Measurements from ENCODE around the gene SYT11.

Gene SYT11

GRCh38 chr1:155898888-155899287 lies 39.5 kb downstream of the SYT11 start:
- H3K4me3 ChIP-seq (ENCODE audit: low read length) = no peak overlapping the region
- no peaks in the 10 kb centered on the region for H3K27me3 ChIP-seq (replicated peaks; ENCODE audit: insufficient read depth, low read length)
- no peaks in the 10 kb centered on the region for H3K79me2 ChIP-seq (ENCODE audit: low read length)
- no peak for DNase-seq
- no peak overlapping the region for H3K27ac ChIP-seq (ENCODE audit: low read length)
- H3K9ac ChIP-seq (ENCODE audit: low read length) = no peak overlapping the region
- H3F3A ChIP-seq (ENCODE audit: insufficient read depth, low read length) = no peaks in the 10 kb centered on the region
- no peaks in the 10 kb centered on the region for H4K20me1 ChIP-seq (ENCODE audit: insufficient read depth, low read length)
- H3K4me1 ChIP-seq (ENCODE audit: low read length) = no peaks in the 10 kb centered on the region
- no peak for TF ChIP-seq EZH2 (optimal IDR thresholded peaks at IDR 0.05; ENCODE audit: low read depth, low read length)
- no peak for TF ChIP-seq CTCF (IDR thresholded peaks at IDR 0.05; ENCODE audit: low read length)
- TF ChIP-seq EZH2phosphoT487 (IDR thresholded peaks at IDR 0.05; ENCODE audit: low read length) = no peak
- no peak overlapping the region for H3K4me2 ChIP-seq (ENCODE audit: low read depth, low read length)
- H3K9me2 ChIP-seq (replicated peaks; ENCODE audit: insufficient read depth, low read length) = no peaks in the 10 kb centered on the region
- H3K36me3 ChIP-seq (replicated peaks; ENCODE audit: insufficient read depth, low read length) = 0 out of 2 replicates have a peak, but pooled peaks cover 4% of the 10 kb centered on the region
- H3K9me3 ChIP-seq (replicated peaks; ENCODE audit: insufficient read depth, low read length) = no peaks in the 10 kb centered on the region
- H2AFZ ChIP-seq (ENCODE audit: low read length) = no peak overlapping the region

GRCh38 chr1:155899683-155900082 lies 40.3 kb downstream of the SYT11 start:
- no peak overlapping the region for H3K27ac ChIP-seq (ENCODE audit: low read length)
- peaks cover 10% of the 10 kb centered on the region; the same call in 1 of the 2 replicates for H3K36me3 ChIP-seq (replicated peaks; ENCODE audit: insufficient read depth, low read length)
- H3K9me2 ChIP-seq (replicated peaks; ENCODE audit: insufficient read depth, low read length) = no peaks in the 10 kb centered on the region
- H2AFZ ChIP-seq (ENCODE audit: low read length) = no peak overlapping the region
- H3K27me3 ChIP-seq (replicated peaks; ENCODE audit: insufficient read depth, low read length) = no peaks in the 10 kb centered on the region
- no peaks in the 10 kb centered on the region for H3K4me1 ChIP-seq (ENCODE audit: low read length)
- H3K9ac ChIP-seq (ENCODE audit: low read length) = no peak overlapping the region
- no peak overlapping the region for H3K4me3 ChIP-seq (ENCODE audit: low read length)
- no peaks in the 10 kb centered on the region for H4K20me1 ChIP-seq (ENCODE audit: insufficient read depth, low read length)
- H3K79me2 ChIP-seq (ENCODE audit: low read length) = no peaks in the 10 kb centered on the region
- TF ChIP-seq EZH2 (optimal IDR thresholded peaks at IDR 0.05; ENCODE audit: low read depth, low read length) (no peak), EZH2phosphoT487 (IDR thresholded peaks at IDR 0.05; ENCODE audit: low read length) (no peak), CTCF (IDR thresholded peaks at IDR 0.05; ENCODE audit: low read length) (no peak)
- H3F3A ChIP-seq (ENCODE audit: insufficient read depth, low read length) = no peaks in the 10 kb centered on the region
- H3K9me3 ChIP-seq (replicated peaks; ENCODE audit: insufficient read depth, low read length) = no peaks in the 10 kb centered on the region
- DNase-seq = no peak
- no peak overlapping the region for H3K4me2 ChIP-seq (ENCODE audit: low read depth, low read length)

DNA sequence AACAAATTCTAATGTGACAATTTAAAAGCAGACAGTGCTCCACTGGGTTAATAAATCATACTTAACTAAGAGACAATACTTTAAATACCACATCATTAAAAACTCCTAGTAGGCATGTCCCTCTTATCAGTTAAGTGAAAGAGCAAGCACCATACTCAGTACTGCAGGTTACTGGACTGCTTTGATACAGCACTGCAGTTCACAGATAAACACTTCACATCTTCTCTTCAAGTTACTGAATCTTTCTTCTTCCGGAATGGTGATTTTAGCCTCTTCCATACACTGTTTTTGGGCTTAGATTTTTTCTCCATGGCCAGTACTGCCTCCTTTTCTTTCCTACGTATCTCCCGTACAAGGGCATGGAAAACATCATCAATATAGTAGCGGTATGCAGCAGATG lies 40.8 kb downstream of the SYT11 start:
- Histone ChIP-seq H3K27ac (ENCODE audit: low read length) (no peak overlapping the region), H3F3A (ENCODE audit: insufficient read depth, low read length) (no peaks in the 10 kb centered on the region)
- TF ChIP-seq CTCF (IDR thresholded peaks at IDR 0.05; ENCODE audit: low read length) (no peak), EZH2 (optimal IDR thresholded peaks at IDR 0.05; ENCODE audit: low read depth, low read length) (no peak), EZH2phosphoT487 (IDR thresholded peaks at IDR 0.05; ENCODE audit: low read length) (no peak)

More for the DNA sequence above, 40.8 kb downstream of the SYT11 start:
- Histone ChIP-seq H4K20me1 (ENCODE audit: insufficient read depth, low read length) (no peaks in the 10 kb centered on the region), H3K9me3 (replicated peaks; ENCODE audit: insufficient read depth, low read length) (no peaks in the 10 kb centered on the region), H3K36me3 (replicated peaks; ENCODE audit: insufficient read depth, low read length) (peaks cover 14% of the 10 kb centered on the region; the same call in 1 of the 2 replicates), H3K4me1 (ENCODE audit: low read length) (no peaks in the 10 kb centered on the region), H2AFZ (ENCODE audit: low read length) (no peak overlapping the region), H3K9me2 (replicated peaks; ENCODE audit: insufficient read depth, low read length) (no peaks in the 10 kb centered on the region), H3K4me3 (ENCODE audit: low read length) (no peak overlapping the region), H3K79me2 (ENCODE audit: low read length) (no peaks in the 10 kb centered on the region), H3K9ac (ENCODE audit: low read length) (no peak overlapping the region), H3K4me2 (ENCODE audit: low read depth, low read length) (no peak overlapping the region), H3K27me3 (replicated peaks; ENCODE audit: insufficient read depth, low read length) (no peaks in the 10 kb centered on the region)
- DNase-seq = no peak
